GM19452 (cell line): ENCODE data around the gene DMD.

Experiments
- ATAC-seq: cut with Tn5 transposase; IDR thresholded peaks from one replicate; pipeline ENCODE4 v1.9.1; 2021; ENCODE audit not compliant: unreplicated experiment

Gene DMD

GRCh38 chrX:31266203-31267076, 1944.9 kb downstream of the DMD start:
- peak; percentile 96 for ATAC-seq

GRCh38 chrX:31265383-31265782, 1946.0 kb downstream of the DMD start:
- ATAC-seq: no peak

GRCh38 chrX:31260351-31260750, 1951.0 kb downstream of the DMD start:
- ATAC-seq: no peak

GRCh38 chrX:31258166-31258565, 1953.2 kb downstream of the DMD start:
- no peak for ATAC-seq

- ATAC-seq: no peak
Measured at GRCh38 chrX:31255310-31256033, 1955.9 kb downstream of the DMD start.

- ATAC-seq: no peak
Measured at GRCh38 chrX:31252133-31252532, 1959.2 kb downstream of the DMD start.

GRCh38 chrX:31251336-31251735, 1960.0 kb downstream of the DMD start:
- ATAC-seq: no peak

GRCh38 chrX:31245714-31246113, 1965.6 kb downstream of the DMD start:
- peak; percentile 94 for ATAC-seq

- no peak for ATAC-seq
Measured at GRCh38 chrX:31243804-31244203, 1967.5 kb downstream of the DMD start.

GRCh38 chrX:31240982-31241381, 1970.4 kb downstream of the DMD start:
- ATAC-seq: no peak

GRCh38 chrX:31237189-31237588, 1974.2 kb downstream of the DMD start:
- ATAC-seq: peak; percentile 67

- ATAC-seq: peak; percentile 50
Measured at GRCh38 chrX:31236231-31236630, 1975.1 kb downstream of the DMD start.

GRCh38 chrX:31233941-31234496, 1977.3 kb downstream of the DMD start:
- no peak for ATAC-seq

- ATAC-seq: no peak
Measured at GRCh38 chrX:31232506-31232905, 1978.8 kb downstream of the DMD start.

- ATAC-seq: peak; percentile 91
Measured at GRCh38 chrX:31228909-31229308, 1982.4 kb downstream of the DMD start.

- no peak for ATAC-seq
Measured at GRCh38 chrX:31228415-31228832, 1982.9 kb downstream of the DMD start.

- ATAC-seq: no peak
Measured at GRCh38 chrX:31227250-31227649, 1984.1 kb downstream of the DMD start.

- no peak for ATAC-seq
Measured at GRCh38 chrX:31225819-31226218, 1985.5 kb downstream of the DMD start.

- no peak for ATAC-seq
Measured at GRCh38 chrX:31224381-31225012, 1986.9 kb downstream of the DMD start.

GRCh38 chrX:31223817-31224216, 1987.5 kb downstream of the DMD start:
- peak; percentile 79 for ATAC-seq

GRCh38 chrX:31222946-31223345, 1988.4 kb downstream of the DMD start:
- ATAC-seq: no peak
